ENCODE data around the gene GDF11.
"Not testable (repeated sequence)": the region's sequence is repeated elsewhere in the genome, so short reads cannot be mapped to it uniquely, and the experiment has no call there.

The GDF11 gene

GRCh38 chr12:55758575-55758974, 15.7 kb downstream of the GDF11 start:
- peaks cover 13% of the 10 kb centered on the region for H3K4me1 Mint-ChIP-seq
- H3K9me3 Mint-ChIP-seq, H3K27me3 Mint-ChIP-seq, DNase-seq, H3K4me3 Mint-ChIP-seq, H3K27ac Mint-ChIP-seq, ATAC-seq: not testable (repeated sequence)
- peaks cover 44% of the 10 kb centered on the region for H3K36me3 Mint-ChIP-seq (ENCODE audit: low read depth)

- Mint-ChIP-seq H3K9me3 (no peaks in the 10 kb centered on the region), H3K36me3 (ENCODE audit: low read depth) (peaks cover 39% of the 10 kb centered on the region), H3K4me3 (no peak overlapping the region), H3K27ac (peak overlapping the region; percentile 74), H3K27me3 (no peaks in the 10 kb centered on the region), H3K4me1 (peaks cover 9% of the 10 kb centered on the region)
- no peak for DNase-seq
- ATAC-seq = peak; percentile 82
These were observed 17.7 kb downstream of the GDF11 start for GRCh38 chr12:55760663-55761062.

GRCh38 chr12:55762646-55763045, 19.7 kb downstream of the GDF11 start:
- no peak overlapping the region for H3K27ac Mint-ChIP-seq
- H3K4me3 Mint-ChIP-seq = no peak overlapping the region
- DNase-seq = no peak
- H3K4me1 Mint-ChIP-seq = peaks cover 6% of the 10 kb centered on the region
- peaks cover 40% of the 10 kb centered on the region for H3K36me3 Mint-ChIP-seq (ENCODE audit: low read depth)
- ATAC-seq = no peak
- H3K9me3 Mint-ChIP-seq = no peaks in the 10 kb centered on the region
- H3K27me3 Mint-ChIP-seq = no peaks in the 10 kb centered on the region

GRCh38 chr12:55765736-55766290, 22.9 kb downstream of the GDF11 start:
- Mint-ChIP-seq H3K27me3 (no peaks in the 10 kb centered on the region), H3K36me3 (ENCODE audit: low read depth) (peaks cover 25% of the 10 kb centered on the region), H3K27ac (no peak overlapping the region), H3K9me3 (no peaks in the 10 kb centered on the region), H3K4me3 (no peak overlapping the region), H3K4me1 (peaks cover 2% of the 10 kb centered on the region)
- no peak for ATAC-seq
- DNase-seq = no peak

- no peak overlapping the region for H3K4me3 Mint-ChIP-seq
- no peaks in the 10 kb centered on the region for H3K9me3 Mint-ChIP-seq
- peaks cover 35% of the 10 kb centered on the region for H3K36me3 Mint-ChIP-seq (ENCODE audit: low read depth)
- DNase-seq (no peak), ATAC-seq (no peak)
- no peaks in the 10 kb centered on the region for H3K27me3 Mint-ChIP-seq
- no peaks in the 10 kb centered on the region for H3K4me1 Mint-ChIP-seq
- no peak overlapping the region for H3K27ac Mint-ChIP-seq
These were observed 24.2 kb downstream of the GDF11 start for GRCh38 chr12:55767156-55767555.

- H3K27ac Mint-ChIP-seq = no peak overlapping the region
- H3K27me3 Mint-ChIP-seq = no peaks in the 10 kb centered on the region
- no peak for DNase-seq
- peaks cover 3% of the 10 kb centered on the region for H3K4me1 Mint-ChIP-seq
- ATAC-seq = no peak
- H3K36me3 Mint-ChIP-seq (ENCODE audit: low read depth) = peaks cover 34% of the 10 kb centered on the region
- no peak overlapping the region for H3K4me3 Mint-ChIP-seq
- no peaks in the 10 kb centered on the region for H3K9me3 Mint-ChIP-seq
These were observed 28.8 kb downstream of the GDF11 start for GRCh38 chr12:55771736-55772135.

- DNase-seq = no peak
- ATAC-seq = no peak
- Mint-ChIP-seq H3K36me3 (ENCODE audit: low read depth) (peaks cover 33% of the 10 kb centered on the region), H3K9me3 (no peaks in the 10 kb centered on the region), H3K4me1 (peaks cover 13% of the 10 kb centered on the region), H3K27me3 (no peaks in the 10 kb centered on the region), H3K4me3 (no peak overlapping the region), H3K27ac (no peak overlapping the region)
These were observed 34.9 kb downstream of the GDF11 start for GRCh38 chr12:55777856-55778255.

GRCh38 chr12:55780685-55781084, 37.8 kb downstream of the GDF11 start:
- Mint-ChIP-seq H3K4me3 (no peak overlapping the region), H3K9me3 (no peaks in the 10 kb centered on the region), H3K4me1 (peaks cover 9% of the 10 kb centered on the region)

GRCh38 chr12:55788546-55788945, 45.6 kb downstream of the GDF11 start:
- no peak overlapping the region for H3K27ac Mint-ChIP-seq
- ATAC-seq = no peak
- no peak overlapping the region for H3K4me3 Mint-ChIP-seq
- H3K36me3 Mint-ChIP-seq (ENCODE audit: low read depth) = peaks cover 47% of the 10 kb centered on the region
- no peaks in the 10 kb centered on the region for H3K27me3 Mint-ChIP-seq
- DNase-seq = no peak
- H3K9me3 Mint-ChIP-seq = no peaks in the 10 kb centered on the region
- no peaks in the 10 kb centered on the region for H3K4me1 Mint-ChIP-seq

More at GRCh38 chr12:55780685-55781084, 37.8 kb downstream of the GDF11 start:
- no peak for ATAC-seq
- DNase-seq = no peak
- no peaks in the 10 kb centered on the region for H3K27me3 Mint-ChIP-seq
- no peak overlapping the region for H3K27ac Mint-ChIP-seq
- peaks cover 38% of the 10 kb centered on the region for H3K36me3 Mint-ChIP-seq (ENCODE audit: low read depth)

GRCh38 chr12:55789171-55789570, 46.2 kb downstream of the GDF11 start:
- Mint-ChIP-seq H3K4me1 (no peaks in the 10 kb centered on the region), H3K27ac (no peak overlapping the region), H3K4me3 (no peak overlapping the region), H3K27me3 (no peaks in the 10 kb centered on the region), H3K9me3 (no peaks in the 10 kb centered on the region), H3K36me3 (ENCODE audit: low read depth) (peaks cover 46% of the 10 kb centered on the region)
- ATAC-seq (no peak), DNase-seq (no peak)

- Mint-ChIP-seq H3K36me3 (ENCODE audit: low read depth) (peaks cover 49% of the 10 kb centered on the region), H3K27me3 (no peaks in the 10 kb centered on the region), H3K4me3 (no peak overlapping the region), H3K4me1 (no peaks in the 10 kb centered on the region), H3K9me3 (no peaks in the 10 kb centered on the region), H3K27ac (no peak overlapping the region)
- no peak for ATAC-seq
- DNase-seq = no peak
These were observed 47.0 kb downstream of the GDF11 start for GRCh38 chr12:55789893-55790292.

GRCh38 chr12:55795950-55796349, 53.0 kb downstream of the GDF11 start:
- no peaks in the 10 kb centered on the region for H3K9me3 Mint-ChIP-seq
- peaks cover 49% of the 10 kb centered on the region for H3K36me3 Mint-ChIP-seq (ENCODE audit: low read depth)
- H3K4me1 Mint-ChIP-seq = peaks cover 10% of the 10 kb centered on the region
- no peak for ATAC-seq
- H3K4me3 Mint-ChIP-seq = no peak overlapping the region
- no peaks in the 10 kb centered on the region for H3K27me3 Mint-ChIP-seq
- H3K27ac Mint-ChIP-seq = no peak overlapping the region
- DNase-seq = no peak

GRCh38 chr12:55797068-55797467, 54.1 kb downstream of the GDF11 start:
- Mint-ChIP-seq H3K27me3 (no peaks in the 10 kb centered on the region), H3K4me3 (no peak overlapping the region), H3K27ac (no peak overlapping the region), H3K4me1 (peaks cover 11% of the 10 kb centered on the region), H3K9me3 (no peaks in the 10 kb centered on the region), H3K36me3 (ENCODE audit: low read depth) (peaks cover 56% of the 10 kb centered on the region)
- DNase-seq (no peak), ATAC-seq (no peak)

GRCh38 chr12:55797550-55797949, 54.6 kb downstream of the GDF11 start:
- Mint-ChIP-seq H3K4me1 (peaks cover 11% of the 10 kb centered on the region), H3K27me3 (no peaks in the 10 kb centered on the region), H3K27ac (no peak overlapping the region), H3K36me3 (ENCODE audit: low read depth) (peaks cover 56% of the 10 kb centered on the region), H3K4me3 (no peak overlapping the region), H3K9me3 (no peaks in the 10 kb centered on the region)
- DNase-seq = no peak
- ATAC-seq = no peak
